ENCODE measurements around the gene PTPN14. TPM values are rescaled to one million over a fixed set of nuclear protein-coding genes. Genes with fewer than 3 reads are reported as not detected.

The PTPN14 gene
- total RNA-seq, 4 donors from 2014 or later: 59.4 to 118 (median 66.1) TPM

- TF ChIP-seq POLR2A (IDR thresholded peaks at IDR 0.05): no peak
- no peak for TF ChIP-seq CTCF (IDR thresholded peaks at IDR 0.05)
- no peak for DNase-seq (ENCODE audit: low spot score in 2 of 2)
- WGBS, 2 donors: 95 to 98% methylated on average over 2 of the region's 2 CpGs
- intact Hi-C loops (cut with DNase I; ENCODE audit: low total_unique reads): no loop called here
- H3K4me3 ChIP-seq (ENCODE audit: low read depth, poor library complexity, severe bottlenecking): no peak overlapping the region
Measured at GRCh38 chr1:214349781-214350180, 201.6 kb downstream of the PTPN14 start.

- intact Hi-C loops (cut with DNase I; ENCODE audit: low total_unique reads): no loop called here
- H3K4me3 ChIP-seq (ENCODE audit: low read depth, poor library complexity, severe bottlenecking): no peak overlapping the region
- no peak for TF ChIP-seq CTCF (IDR thresholded peaks at IDR 0.05)
- TF ChIP-seq POLR2A (IDR thresholded peaks at IDR 0.05): no peak
- 91 to 95% methylated on average over 5 of the region's 5 CpGs for WGBS, 2 donors
- no peak for DNase-seq (ENCODE audit: low spot score in 2 of 2)
Measured at GRCh38 chr1:214349008-214349407, 202.4 kb downstream of the PTPN14 start.

GRCh38 chr1:214344897-214345296 lies 206.5 kb downstream of the PTPN14 start:
- no peak overlapping the region for H3K4me3 ChIP-seq (ENCODE audit: low read depth, poor library complexity, severe bottlenecking)
- TF ChIP-seq CTCF (IDR thresholded peaks at IDR 0.05): no peak
- no peak for TF ChIP-seq POLR2A (IDR thresholded peaks at IDR 0.05)
- intact Hi-C loops (cut with DNase I; ENCODE audit: low total_unique reads): no loop called here
- no peak for DNase-seq (ENCODE audit: low spot score in 2 of 2)

GRCh38 chr1:214342525-214342924 lies 208.9 kb downstream of the PTPN14 start:
- no peak for TF ChIP-seq CTCF (IDR thresholded peaks at IDR 0.05)
- TF ChIP-seq POLR2A (IDR thresholded peaks at IDR 0.05): no peak
- intact Hi-C loops (cut with DNase I; ENCODE audit: low total_unique reads): no loop called here
- H3K4me3 ChIP-seq (ENCODE audit: low read depth, poor library complexity, severe bottlenecking): no peak overlapping the region
- DNase-seq (ENCODE audit: low spot score in 2 of 2): no peak

- 77 to 82% methylated on average over 3 of the region's 3 CpGs for WGBS, 2 donors
Measured at GRCh38 chr1:214341932-214342331, 209.5 kb downstream of the PTPN14 start.

More at GRCh38 chr1:214341932-214342331, 209.5 kb downstream of the PTPN14 start:
- no peak overlapping the region for H3K4me3 ChIP-seq (ENCODE audit: low read depth, poor library complexity, severe bottlenecking)
- intact Hi-C loops (cut with DNase I; ENCODE audit: low total_unique reads): no loop called here
- TF ChIP-seq CTCF (IDR thresholded peaks at IDR 0.05): no peak
- no peak for TF ChIP-seq POLR2A (IDR thresholded peaks at IDR 0.05)
- no peak for DNase-seq (ENCODE audit: low spot score in 2 of 2)

Measured in lower leg skin (tissue), 4 donors.